HG03575 (cell line): Measurements from ENCODE around the gene SLC41A3.

Experiments used
- ATAC-seq: cut with Tn5 transposase; IDR thresholded peaks from one replicate; pipeline ENCODE4 v1.9.1; 2021; ENCODE audit not compliant: unreplicated experiment, insufficient number of reproducible peaks, low FRiP score; ENCODE audit errors: extremely low read depth

Gene SLC41A3

GRCh38 chr3:126035362-126036050 lies 48.4 kb downstream of the SLC41A3 start:
- ATAC-seq, result no peak

GRCh38 chr3:126034481-126035361 lies 49.2 kb downstream of the SLC41A3 start:
- no peak for ATAC-seq

GRCh38 chr3:126033765-126034164 lies 50.2 kb downstream of the SLC41A3 start:
- ATAC-seq, result no peak

- no peak for ATAC-seq
Observed at GRCh38 chr3:126033051-126033745, 50.7 kb downstream of the SLC41A3 start.

- ATAC-seq, result no peak
Observed at GRCh38 chr3:126031981-126032471, 51.9 kb downstream of the SLC41A3 start.

GRCh38 chr3:126030455-126030854 lies 53.5 kb downstream of the SLC41A3 start:
- no peak for ATAC-seq

GRCh38 chr3:126029241-126029640 lies 54.7 kb downstream of the SLC41A3 start:
- ATAC-seq, result no peak

GRCh38 chr3:126028096-126028495 lies 55.8 kb downstream of the SLC41A3 start:
- no peak for ATAC-seq

- no peak for ATAC-seq
Observed at GRCh38 chr3:126026761-126027160, 57.2 kb downstream of the SLC41A3 start.

- no peak for ATAC-seq
Observed at GRCh38 chr3:126026277-126026751, 57.6 kb downstream of the SLC41A3 start.

GRCh38 chr3:126025862-126026261 lies 58.1 kb downstream of the SLC41A3 start:
- ATAC-seq, result no peak

- no peak for ATAC-seq
Observed at GRCh38 chr3:126025116-126025729, 58.7 kb downstream of the SLC41A3 start.

- no peak for ATAC-seq
Observed at GRCh38 chr3:126024049-126024854, 59.7 kb downstream of the SLC41A3 start.

GRCh38 chr3:126023390-126023789 lies 60.5 kb downstream of the SLC41A3 start:
- ATAC-seq, result no peak

GRCh38 chr3:126022741-126023359 lies 61.1 kb downstream of the SLC41A3 start:
- no peak for ATAC-seq

GRCh38 chr3:126021702-126022101 lies 62.2 kb downstream of the SLC41A3 start:
- no peak for ATAC-seq

- ATAC-seq, result no peak
Observed at GRCh38 chr3:126021224-126021623, 62.7 kb downstream of the SLC41A3 start.

GRCh38 chr3:126019683-126020082 lies 64.2 kb downstream of the SLC41A3 start:
- ATAC-seq, result no peak
